ENCODE measurements around the gene MALAT1.

Gene MALAT1

GRCh38 chr11:65478388-65479183 lies 20.3 kb upstream of the MALAT1 start:
- in situ Hi-C loops (cut with MboI; ENCODE audit: low sequenced_read_pairs), result no loop called here

GRCh38 chr11:65479184-65480145 lies 19.4 kb upstream of the MALAT1 start:
- in situ Hi-C loops (cut with MboI; ENCODE audit: low sequenced_read_pairs), result no loop called here

GRCh38 chr11:65482306-65482850 lies 16.5 kb upstream of the MALAT1 start:
- in situ Hi-C loops (cut with MboI; ENCODE audit: low sequenced_read_pairs), result no loop called here

DNA sequence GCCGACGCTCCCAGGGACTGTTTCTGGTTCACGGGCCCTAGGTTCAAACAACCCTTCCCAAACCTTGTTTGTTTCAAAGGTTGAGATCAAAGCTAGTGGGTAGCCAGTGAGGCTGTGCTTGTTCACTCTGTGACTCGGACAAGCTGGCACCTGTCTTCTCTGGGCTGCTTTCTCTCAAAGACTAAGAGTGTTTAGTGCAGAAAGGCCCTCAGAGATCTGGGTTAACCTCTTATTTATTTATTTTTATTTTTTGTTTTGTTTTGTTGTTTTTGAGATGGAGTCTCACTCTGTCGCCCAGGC lies 13.0 kb upstream of the MALAT1 start:
- in situ Hi-C loops (cut with MboI; ENCODE audit: low sequenced_read_pairs), result no loop called here

DNA sequence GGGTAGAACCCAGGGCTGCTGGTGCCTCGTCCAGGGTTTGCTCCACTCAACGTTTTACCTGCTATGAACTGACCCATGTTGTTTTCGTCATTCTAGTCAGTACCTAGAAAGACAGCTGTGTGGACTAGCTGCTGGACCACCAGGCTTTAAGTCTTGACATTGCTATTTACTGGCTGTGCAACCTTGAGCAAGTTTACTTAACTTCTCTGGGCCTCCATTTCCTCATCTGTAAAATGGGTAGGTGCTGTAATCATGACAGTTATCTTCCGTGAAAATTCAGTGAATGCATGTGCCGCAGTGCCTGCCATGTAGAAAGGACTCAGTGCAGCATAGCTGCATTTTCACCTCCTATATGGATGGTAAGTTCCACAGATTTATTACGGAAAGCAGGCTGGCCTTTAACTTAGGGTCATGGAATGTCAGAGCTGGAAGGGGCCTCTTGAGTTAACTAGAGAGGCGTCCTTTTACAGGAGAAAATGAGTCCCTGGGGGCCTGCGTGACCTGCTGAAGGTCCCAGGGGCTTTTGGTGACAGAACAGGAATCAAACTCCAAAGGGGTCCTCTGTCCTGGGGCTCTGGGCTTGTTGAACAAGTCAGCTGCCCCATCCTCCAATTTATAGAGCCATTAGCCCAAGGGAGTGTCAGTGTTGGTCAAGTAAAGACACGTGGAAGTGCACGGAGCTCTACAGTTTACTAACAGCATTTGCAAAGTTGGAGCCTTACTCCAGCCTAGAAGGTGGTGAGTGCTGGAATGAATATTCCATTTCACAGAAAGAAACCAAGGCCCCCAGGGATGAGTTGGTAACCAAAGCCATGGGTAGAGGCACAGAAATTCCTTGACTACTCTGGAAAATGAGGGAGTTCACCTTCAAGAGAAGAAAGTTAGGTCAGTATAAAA lies 12.0 kb upstream of the MALAT1 start:
- in situ Hi-C loops (cut with MboI; ENCODE audit: low sequenced_read_pairs), result no loop called here

- in situ Hi-C loops (cut with MboI; ENCODE audit: low sequenced_read_pairs), result no loop called here
Observed at GRCh38 chr11:65487467-65488272, 11.2 kb upstream of the MALAT1 start.

DNA sequence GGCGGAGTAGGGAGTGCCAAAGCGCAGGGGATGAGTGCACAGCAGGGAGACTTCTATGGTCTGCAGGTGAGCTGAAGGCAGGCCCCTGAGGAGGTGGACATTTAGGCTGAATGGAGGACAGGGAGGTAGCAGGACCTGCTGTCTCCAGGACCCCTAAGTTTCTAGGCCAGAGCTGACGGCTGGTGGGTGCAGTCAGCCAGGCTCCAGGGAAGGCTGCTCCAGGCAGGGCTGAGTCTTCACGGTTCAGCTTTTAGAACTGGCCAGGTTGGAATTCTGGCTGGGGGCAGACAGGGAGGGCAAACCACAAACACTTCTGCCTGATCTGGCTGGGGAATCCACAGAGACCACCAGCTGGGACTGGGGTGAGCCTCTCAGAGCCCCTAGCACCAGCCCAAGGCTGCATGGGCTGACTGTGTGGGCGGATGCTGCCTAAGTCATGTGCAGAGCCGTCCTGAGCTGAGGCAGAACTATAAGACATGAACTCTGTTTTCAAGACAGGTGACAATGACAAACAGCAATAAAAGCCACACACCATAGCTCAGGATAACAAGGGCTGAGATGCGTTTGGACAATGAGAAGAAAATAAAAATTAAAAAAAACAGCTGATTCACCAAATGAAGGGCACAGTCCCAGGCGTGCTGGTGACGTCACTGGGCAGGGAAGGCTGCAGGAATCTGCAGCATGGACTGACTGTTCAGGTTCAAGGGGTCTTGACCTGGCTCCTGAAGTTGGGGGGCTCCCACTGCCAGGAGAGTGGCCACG lies 10.4 kb upstream of the MALAT1 start:
- in situ Hi-C loops (cut with MboI; ENCODE audit: low sequenced_read_pairs), result no loop called here

GRCh38 chr11:65489035-65489705 lies 9.7 kb upstream of the MALAT1 start:
- in situ Hi-C loops (cut with MboI; ENCODE audit: low sequenced_read_pairs), result no loop called here

- in situ Hi-C loops (cut with MboI; ENCODE audit: low sequenced_read_pairs), result no loop called here
Observed at GRCh38 chr11:65489706-65490320, 9.0 kb upstream of the MALAT1 start.

DNA sequence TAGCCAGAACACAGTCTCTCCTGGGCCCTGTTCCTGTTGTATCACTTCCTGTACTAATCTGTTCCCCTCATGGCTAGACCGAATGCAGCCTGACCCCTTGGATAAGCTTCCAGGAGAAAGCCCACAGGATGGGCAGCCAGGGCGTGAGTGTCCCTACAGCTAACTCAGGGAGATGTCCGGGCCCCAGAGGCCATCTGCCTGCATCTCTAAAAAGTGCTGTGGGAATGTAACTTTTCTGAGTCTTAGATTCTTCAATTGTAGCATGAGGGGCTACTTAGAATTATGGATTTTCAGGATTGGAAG lies 7.7 kb upstream of the MALAT1 start:
- in situ Hi-C loops (cut with MboI; ENCODE audit: low sequenced_read_pairs), result no loop called here

DNA sequence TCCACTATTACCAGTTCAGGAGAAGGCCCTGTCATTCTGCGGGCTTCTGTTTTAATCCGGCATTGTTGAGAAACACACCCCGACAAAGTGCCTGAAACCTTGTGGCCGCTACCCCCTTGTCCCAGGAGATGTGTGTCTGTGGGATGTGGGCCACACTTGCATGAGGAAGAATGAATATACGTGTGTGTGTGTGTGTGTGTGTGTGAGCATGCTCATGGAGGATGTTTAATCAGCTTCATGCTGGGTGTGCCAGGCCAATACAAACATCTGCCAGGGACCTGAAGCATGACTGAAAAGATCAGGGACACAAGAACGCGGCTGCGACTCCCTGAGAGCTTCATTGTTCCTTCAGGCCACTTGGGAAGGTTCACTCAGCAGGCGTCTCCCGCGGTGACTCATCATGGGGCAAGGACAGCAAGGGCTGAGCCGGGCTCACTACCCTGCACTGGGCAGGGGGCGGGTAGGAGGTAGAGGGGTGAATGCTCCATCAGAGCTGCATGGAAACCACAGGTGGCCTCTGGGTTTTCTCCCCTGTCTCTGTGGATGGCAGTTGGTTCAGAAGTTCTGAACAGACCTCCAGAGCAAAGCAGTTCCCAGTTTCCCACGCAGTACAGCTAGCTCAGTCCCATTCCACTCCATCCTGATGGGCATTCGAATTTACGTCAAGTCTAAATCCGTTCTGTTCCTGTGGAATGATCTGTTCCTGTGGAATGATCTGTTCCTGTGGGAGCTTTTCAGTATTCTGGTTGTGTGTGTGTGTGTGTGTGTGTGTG lies 7.0 kb upstream of the MALAT1 start:
- in situ Hi-C loops (cut with MboI; ENCODE audit: low sequenced_read_pairs), result no loop called here

GRCh38 chr11:65492387-65492636 lies 6.5 kb upstream of the MALAT1 start:
- in situ Hi-C loops (cut with MboI; ENCODE audit: low sequenced_read_pairs), result no loop called here

GRCh38 chr11:65492637-65493366 lies 6.0 kb upstream of the MALAT1 start:
- in situ Hi-C loops (cut with MboI; ENCODE audit: low sequenced_read_pairs), result no loop called here

DNA sequence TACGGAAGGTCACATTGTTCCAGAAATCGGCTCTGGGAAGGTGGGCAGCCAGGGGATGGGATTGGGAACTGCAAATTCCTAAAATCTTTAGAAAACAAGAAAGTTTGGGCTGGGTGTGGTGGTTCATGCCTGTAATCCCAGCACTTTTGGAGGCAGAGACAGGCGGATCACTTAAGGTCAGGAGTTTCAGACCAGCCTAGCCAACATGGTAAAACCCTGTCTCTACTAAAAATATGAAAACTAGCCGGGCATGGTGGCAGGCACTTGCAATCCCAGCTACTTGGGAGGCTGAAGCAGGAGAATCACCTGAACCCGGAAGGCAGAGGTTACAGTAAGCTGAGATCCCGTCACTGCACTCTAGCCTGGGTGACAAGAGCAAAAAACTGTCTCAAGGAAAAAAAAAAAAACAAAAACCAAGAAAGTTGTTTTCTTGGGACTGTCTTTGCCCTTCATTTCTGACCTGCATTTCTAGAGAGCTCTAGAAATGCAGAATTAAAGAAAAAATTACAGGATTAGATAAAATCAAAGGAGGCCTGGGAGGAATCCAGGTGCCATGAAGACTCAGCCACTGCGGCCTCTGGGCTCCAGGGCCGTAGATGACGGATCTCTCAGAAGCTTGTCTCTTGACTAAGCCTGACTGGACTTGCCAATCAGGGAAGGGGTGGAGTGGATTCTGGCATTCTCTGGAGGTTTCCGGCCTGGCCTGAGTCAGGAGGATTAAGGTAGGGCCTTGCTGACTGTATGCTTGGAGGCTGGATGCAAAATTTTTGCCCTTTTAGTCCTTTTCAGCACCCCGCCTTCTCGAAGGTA lies 5.3 kb upstream of the MALAT1 start:
- in situ Hi-C loops (cut with MboI; ENCODE audit: low sequenced_read_pairs), result no loop called here

- in situ Hi-C loops (cut with MboI; ENCODE audit: low sequenced_read_pairs), result no loop called here
Observed at GRCh38 chr11:65496304-65497140, 2.3 kb upstream of the MALAT1 start.
